ENCODE results near the gene LRRC31.

DNA sequence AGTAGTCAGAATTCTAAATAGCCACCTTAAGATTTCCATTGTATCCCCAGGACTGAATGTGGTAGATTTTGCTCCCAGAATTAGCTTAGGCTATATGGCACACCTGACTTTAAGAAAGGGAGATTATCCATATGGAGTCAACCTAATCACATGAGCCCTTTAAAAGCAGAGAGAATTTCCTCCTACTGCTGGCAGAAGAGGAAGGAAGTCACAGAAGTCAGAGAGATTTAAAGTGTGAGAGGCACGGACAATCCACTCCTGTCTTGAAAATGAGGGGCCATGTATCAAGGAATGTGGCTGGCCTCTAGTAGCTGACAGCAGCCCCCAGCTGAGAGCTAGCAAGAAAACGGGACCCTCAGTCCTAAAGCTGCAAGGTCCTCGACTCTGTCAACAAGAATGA, 26.8 kb downstream of the LRRC31 start:
- TF ChIP-seq, protein P1, sequence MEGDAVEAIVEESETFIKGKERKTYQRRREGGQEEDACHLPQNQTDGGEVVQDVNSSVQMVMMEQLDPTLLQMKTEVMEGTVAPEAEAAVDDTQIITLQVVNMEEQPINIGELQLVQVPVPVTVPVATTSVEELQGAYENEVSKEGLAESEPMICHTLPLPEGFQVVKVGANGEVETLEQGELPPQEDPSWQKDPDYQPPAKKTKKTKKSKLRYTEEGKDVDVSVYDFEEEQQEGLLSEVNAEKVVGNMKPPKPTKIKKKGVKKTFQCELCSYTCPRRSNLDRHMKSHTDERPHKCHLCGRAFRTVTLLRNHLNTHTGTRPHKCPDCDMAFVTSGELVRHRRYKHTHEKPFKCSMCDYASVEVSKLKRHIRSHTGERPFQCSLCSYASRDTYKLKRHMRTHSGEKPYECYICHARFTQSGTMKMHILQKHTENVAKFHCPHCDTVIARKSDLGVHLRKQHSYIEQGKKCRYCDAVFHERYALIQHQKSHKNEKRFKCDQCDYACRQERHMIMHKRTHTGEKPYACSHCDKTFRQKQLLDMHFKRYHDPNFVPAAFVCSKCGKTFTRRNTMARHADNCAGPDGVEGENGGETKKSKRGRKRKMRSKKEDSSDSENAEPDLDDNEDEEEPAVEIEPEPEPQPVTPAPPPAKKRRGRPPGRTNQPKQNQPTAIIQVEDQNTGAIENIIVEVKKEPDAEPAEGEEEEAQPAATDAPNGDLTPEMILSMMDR (IDR thresholded peaks at IDR 0.05) = no peak
- TF ChIP-seq POLR2A (IDR thresholded peaks at IDR 0.05) = no peak
